DND-41 (cell line): ENCODE data around the gene ZNF669.

ENCODE experiments used
- ATAC-seq: fragments of 200-7000 bp; cut with Tn5 transposase; 3 replicates; pipeline ENCODE4 v1.9.1; 2021; ENCODE audit warnings: low read depth; ENCODE audit not compliant: insufficient read depth
- DNase-seq: peaks from one replicate; pipeline ENCODE4 v3.0.0-alpha.2; 2020
- H2AFZ ChIP-seq: 2 replicates; pipeline ENCODE4 v1.6.0; 2012; ENCODE audit warnings: low read depth, low read length
- H3K27ac ChIP-seq: 2 replicates; pipeline ENCODE4 v1.5.1; 2012; ENCODE audit warnings: low read length, inconsistent platforms
- H3K27me3 ChIP-seq: fragments of 200-600 bp; sonication (generic); 2 replicates; pipeline ENCODE4 v1.6.0; 2012; ENCODE audit warnings: low read length, mild to moderate bottlenecking, inconsistent platforms; ENCODE audit not compliant: insufficient read depth, poor library complexity
- H3K36me3 ChIP-seq: 2 replicates; pipeline ENCODE4 v1.5.1; 2012; ENCODE audit warnings: low read length, inconsistent platforms; ENCODE audit not compliant: insufficient read depth
- H3K4me1 ChIP-seq: 2 replicates; pipeline ENCODE4 v1.5.1; 2012; ENCODE audit warnings: mild to moderate bottlenecking, low read length; ENCODE audit not compliant: insufficient read depth
- H3K4me2 ChIP-seq: 2 replicates; pipeline ENCODE4 v1.6.0; 2012; ENCODE audit warnings: mild to moderate bottlenecking, moderate library complexity, low read length, inconsistent platforms; ENCODE audit not compliant: insufficient read depth
- H3K4me3 ChIP-seq, 2 experiments: fragments of 200-600 bp in 1 of 2; shearing (Covaris generic) in 1 of 2; 2 replicates each; pipeline ENCODE4 v1.5.1; 2012 to 2016; ENCODE audit warnings: inconsistent platforms in 2 of 2, low read length in 2 of 2, mild to moderate bottlenecking in 2 of 2, low read depth in 1 of 2, moderate library complexity in 1 of 2
- H3K79me2 ChIP-seq: 2 replicates; pipeline ENCODE4 v1.6.0; 2012; ENCODE audit warnings: low read length, inconsistent platforms; ENCODE audit not compliant: insufficient read depth
- H3K9ac ChIP-seq: 2 replicates; pipeline ENCODE4 v1.6.0; 2012; ENCODE audit warnings: low read depth, mild to moderate bottlenecking, inconsistent platforms, low read length, moderate library complexity
- H3K9me3 ChIP-seq: 2 replicates; pipeline ENCODE4 v1.5.1; 2012; ENCODE audit warnings: low read length, moderate library complexity, mild to moderate bottlenecking, inconsistent platforms; ENCODE audit not compliant: insufficient read depth, severe bottlenecking
- H4K20me1 ChIP-seq: 2 replicates; pipeline ENCODE4 v1.6.0; 2012; ENCODE audit warnings: low read length; ENCODE audit not compliant: insufficient read depth
- CTCF ChIP-seq: IDR thresholded peaks from 2 replicates; pipeline ENCODE4 v1.5.1; 2012; ENCODE audit warnings: borderline replicate concordance, low read length, moderate library complexity, mild to moderate bottlenecking; ENCODE audit not compliant: poor library complexity, severe bottlenecking; ENCODE audit errors: extremely low read depth
- EZH2 ChIP-seq: IDR thresholded peaks from 3 replicates; pipeline ENCODE4 v1.6.1; 2012; ENCODE audit warnings: borderline replicate concordance, low read depth, mild to moderate bottlenecking, moderate library complexity, low read length, inconsistent platforms; ENCODE audit not compliant: severe bottlenecking

The ZNF669 gene

DNA sequence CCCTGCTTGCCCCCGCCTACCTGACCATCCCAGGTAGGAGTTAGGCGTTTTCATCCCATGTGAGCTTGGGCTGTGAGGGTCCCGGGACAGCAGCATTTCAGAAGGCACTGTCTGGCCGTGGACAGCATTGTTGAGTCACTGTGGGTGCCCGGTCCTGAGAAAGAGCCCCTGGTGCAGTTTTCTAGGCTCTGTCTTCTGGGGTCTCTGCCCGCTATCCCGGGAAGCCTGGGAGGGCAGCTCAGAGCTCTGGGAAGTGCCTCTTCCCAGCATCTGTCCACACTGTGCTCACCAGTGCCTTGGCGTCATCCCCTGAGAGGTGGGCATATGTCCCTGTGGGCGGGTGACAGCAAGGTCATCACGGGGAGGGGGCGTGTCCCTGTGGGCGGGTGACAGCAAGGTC, 11.4 kb upstream of the ZNF669 start:
- H3K9me3 ChIP-seq = no peaks in the 10 kb centered on the region
- no peak overlapping the region for H2AFZ ChIP-seq
- no peak overlapping the region for H3K27ac ChIP-seq
- H3K36me3 ChIP-seq = no peaks in the 10 kb centered on the region
- TF ChIP-seq CTCF (no peak), EZH2 (no peak)
- ATAC-seq (no peak), DNase-seq (no peak)
- H3K27me3 ChIP-seq = no peaks in the 10 kb centered on the region
- no peaks in the 10 kb centered on the region for H3K79me2 ChIP-seq
- H3K4me1 ChIP-seq = no peaks in the 10 kb centered on the region
- H4K20me1 ChIP-seq = peaks cover 4% of the 10 kb centered on the region; the same call in 1 of the 2 replicates
- no peak overlapping the region for H3K4me2 ChIP-seq
- H3K9ac ChIP-seq = no peak overlapping the region
- no peak overlapping the region for H3K4me3 ChIP-seq

DNA sequence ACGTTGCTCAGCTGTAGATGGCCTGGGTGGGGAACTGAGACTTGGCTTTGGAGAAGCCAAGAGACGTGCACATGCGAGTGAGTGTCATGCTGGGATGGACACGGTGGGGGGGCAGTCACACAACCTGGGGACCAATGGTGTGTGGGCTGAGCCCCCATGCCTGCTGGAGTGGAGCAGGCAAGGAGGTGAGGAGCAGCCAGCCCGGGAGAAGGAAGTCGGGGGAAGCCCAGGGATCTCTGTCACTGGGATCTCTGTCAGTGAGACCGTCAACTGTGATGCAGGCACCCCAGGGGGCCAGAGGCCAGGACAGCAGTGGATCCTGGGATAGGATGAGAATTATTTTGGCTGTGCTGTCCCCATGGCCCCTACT, 11.0 kb upstream of the ZNF669 start:
- H3K36me3 ChIP-seq = no peaks in the 10 kb centered on the region
- H3K9me3 ChIP-seq = no peaks in the 10 kb centered on the region
- H4K20me1 ChIP-seq = peaks cover 4% of the 10 kb centered on the region; the same call in 1 of the 2 replicates
- H3K9ac ChIP-seq = no peak overlapping the region
- no peak overlapping the region for H3K4me3 ChIP-seq
- H2AFZ ChIP-seq = no peak overlapping the region
- H3K27me3 ChIP-seq = no peaks in the 10 kb centered on the region
- no peak overlapping the region for H3K4me2 ChIP-seq
- TF ChIP-seq CTCF (no peak), EZH2 (no peak)
- H3K4me1 ChIP-seq = no peaks in the 10 kb centered on the region
- ATAC-seq = no peak
- no peaks in the 10 kb centered on the region for H3K79me2 ChIP-seq
- DNase-seq = no peak
- no peak overlapping the region for H3K27ac ChIP-seq

DNA sequence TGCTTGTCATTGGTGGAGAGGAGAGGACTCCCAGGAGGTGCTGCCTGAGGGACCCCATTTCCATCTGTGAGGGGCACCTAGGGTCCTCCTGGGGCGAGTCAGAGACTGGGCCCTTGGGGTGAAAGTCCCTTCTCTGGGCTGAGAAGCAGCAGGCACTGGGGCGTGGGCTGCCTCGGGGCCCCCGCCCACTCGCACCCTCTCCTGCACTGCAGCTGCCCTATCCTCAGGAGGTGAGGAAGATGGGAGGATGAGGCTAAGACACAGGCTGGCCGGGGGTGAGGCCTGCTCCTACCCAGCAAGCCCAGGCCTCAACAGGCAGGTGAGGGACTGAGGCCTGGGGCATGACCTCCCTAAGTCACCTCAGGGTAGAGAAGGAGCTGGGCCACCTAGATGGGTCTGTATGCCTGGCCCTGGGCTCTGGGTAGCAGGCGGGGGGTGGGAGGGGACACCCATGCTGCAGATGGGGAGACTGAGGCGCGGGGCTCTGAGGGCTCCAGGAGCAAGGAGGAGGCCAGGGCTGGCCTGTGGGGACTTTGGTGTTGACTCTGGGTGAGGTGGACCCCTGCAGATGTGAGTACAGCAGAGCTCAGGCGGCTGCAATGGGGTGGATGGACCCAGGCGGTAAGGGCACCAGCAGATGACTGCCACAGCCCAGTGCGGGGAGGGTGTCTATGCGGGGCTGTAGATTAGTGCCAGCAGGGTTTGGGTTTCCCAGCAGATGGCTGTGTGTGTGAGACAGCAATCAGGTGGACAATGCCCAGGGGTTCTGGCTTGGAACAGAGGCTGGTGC, 10.4 kb upstream of the ZNF669 start:
- Histone ChIP-seq H3K27ac (no peak overlapping the region), H4K20me1 (peaks cover 4% of the 10 kb centered on the region; the same call in 1 of the 2 replicates), H2AFZ (no peak overlapping the region), H3K9ac (no peak overlapping the region), H3K36me3 (no peaks in the 10 kb centered on the region), H3K9me3 (no peaks in the 10 kb centered on the region), H3K4me1 (no peaks in the 10 kb centered on the region), H3K27me3 (no peaks in the 10 kb centered on the region), H3K4me3 (no peak overlapping the region), H3K4me2 (no peak overlapping the region), H3K79me2 (no peaks in the 10 kb centered on the region)
- ATAC-seq (peak; percentile 27; the same call in 1 of the 3 replicates), DNase-seq (no peak)
- TF ChIP-seq CTCF (no peak), EZH2 (no peak)
